PC-9 (cell line): ENCODE measurements around the gene CDKN2B-AS1. TPM values are rescaled to one million over a fixed set of nuclear protein-coding genes. Genes with fewer than 3 reads are reported as not detected.
A peak's percentile ranks its signal among the peaks of the same experiment; 100 is the strongest.

ENCODE experiments used
- BruUV-seq: library from RNA; stranded (reverse); fragments of 400-500 nt; replicated peaks from 2 replicates; lab custom pipeline; 2021; lab: Mats Ljungman, UMichigan
- CTCF ChIA-PET: fragments of 300-600 bp; sonication (Branson Sonifier 250); formaldehyde crosslinking; loops from one replicate; lab custom pipeline; 2022; ENCODE audit warnings: antibody characterized with exemption; lab: Charles Lee
- POLR2A ChIA-PET: fragments of 300-600 bp; sonication (Branson Sonifier 250); formaldehyde crosslinking; loops from one replicate; lab custom pipeline; 2022; ENCODE audit warnings: antibody characterized with exemption; ENCODE audit not compliant: unreplicated experiment; lab: Charles Lee
- DNase-seq, 2 experiments: peaks; one replicate each; pipeline versions ENCODE4 v3.0.0 to v3.0.0-alpha.2; 2015 to 2022; ENCODE audit warnings: mixed read lengths in 1 of 2
- H2AFZ ChIP-seq: fragments of 200-600 bp; sonication (generic); 2 replicates; pipeline ENCODE4 v1.8.1; 2017; ENCODE audit warnings: antibody characterized with exemption
- H3F3A ChIP-seq: fragments of 200-600 bp; sonication (generic); 2 replicates; pipeline ENCODE4 v1.8.1; 2017; ENCODE audit warnings: antibody characterized with exemption, mild to moderate bottlenecking, low read depth; ENCODE audit not compliant: insufficient read depth
- H3K27ac ChIP-seq: fragments of 200-600 bp; sonication (generic); 2 replicates; pipeline ENCODE4 v1.6.1; 2016; ENCODE audit warnings: mixed run types
- H3K27me3 ChIP-seq: fragments of 200-600 bp; sonication (generic); 2 replicates; pipeline ENCODE4 v1.6.1; 2016; ENCODE audit warnings: low read depth, mixed run types; ENCODE audit not compliant: insufficient read depth
- H3K36me3 ChIP-seq: fragments of 200-600 bp; sonication (generic); 2 replicates; pipeline ENCODE4 v1.6.1; 2016; ENCODE audit warnings: low read depth, mixed run types
- H3K4me1 ChIP-seq: fragments of 200-600 bp; sonication (generic); replicated peaks from 2 replicates; pipeline ENCODE4 v1.6.1; 2016; ENCODE audit warnings: mixed run types; ENCODE audit not compliant: insufficient read depth
- H3K4me2 ChIP-seq: fragments of 200-600 bp; sonication (generic); 2 replicates; pipeline ENCODE4 v1.6.1; 2017; ENCODE audit warnings: mixed run types
- H3K4me3 ChIP-seq: fragments of 200-600 bp; sonication (generic); 2 replicates; pipeline ENCODE4 v1.6.1; 2016; ENCODE audit warnings: mixed run types
- H3K79me2 ChIP-seq: fragments of 200-600 bp; sonication (generic); 2 replicates; pipeline ENCODE4 v1.6.1; 2017; ENCODE audit warnings: low read depth, mixed run types
- H3K9me2 ChIP-seq: fragments of 200-600 bp; sonication (generic); 2 replicates; pipeline ENCODE4 v1.8.1; 2017; ENCODE audit warnings: mild to moderate bottlenecking; ENCODE audit not compliant: insufficient read depth
- H3K9me3 ChIP-seq: fragments of 200-600 bp; sonication (generic); 2 replicates; pipeline ENCODE4 v1.8.1; 2016; ENCODE audit warnings: low read depth; ENCODE audit not compliant: insufficient read depth
- H4K20me1 ChIP-seq: fragments of 200-600 bp; sonication (generic); 2 replicates; pipeline ENCODE4 v1.8.1; 2017; ENCODE audit not compliant: insufficient read depth
- CTCF ChIP-seq: fragments of 200-600 bp; sonication (generic); conservative IDR thresholded peaks from 2 replicates; pipeline ENCODE4 v1.6.1; 2017; ENCODE audit warnings: mixed run types, antibody characterized with exemption, mild to moderate bottlenecking, moderate library complexity
- EZH2 ChIP-seq: fragments of 200-600 bp; sonication (generic); IDR thresholded peaks from 2 replicates; pipeline ENCODE4 v1.8.0; 2017; ENCODE audit warnings: antibody characterized with exemption, low read depth
- intact Hi-C: fragments of 100-400 bp; cut with micrococcal nuclease; formaldehyde crosslinking; loops from one replicate; pipeline ENCODE4 v1.10.0; 2022; ENCODE audit not compliant: unreplicated experiment
- total RNA-seq: library from RNA; stranded (reverse); gene quantifications from 2 replicates; pipeline ENCODE4 v1.2.3, GENCODE V29; 2021

CDKN2B-AS1 gene
- total RNA-seq, 1 experiment from 2014 or later: 11.6 TPM

GRCh38 chr9:22147813-22148527, 153.4 kb downstream of the CDKN2B-AS1 start:
- Histone ChIP-seq H3K36me3 (no peaks in the 10 kb centered on the region), H3K9me3 (no peaks in the 10 kb centered on the region; the same call in none of the 2 replicates), H2AFZ (0 out of 2 replicates have a peak overlapping the region, but pooled peaks have one; percentile 43), H3K79me2 (no peaks in the 10 kb centered on the region), H3K27me3 (no peaks in the 10 kb centered on the region), H3F3A (no peaks in the 10 kb centered on the region; the same call in 1 of the 2 replicates), H3K9me2 (no peaks in the 10 kb centered on the region), H3K4me3 (no peak overlapping the region), H3K4me2 (no peak overlapping the region), H3K27ac (peak overlapping the region; percentile 37; the same call in 1 of the 2 replicates), H4K20me1 (no peaks in the 10 kb centered on the region), H3K4me1 (peaks cover 14% of the 10 kb centered on the region)
- TF ChIP-seq CTCF (no peak), EZH2 (no peak)
- CTCF ChIA-PET: interaction anchor here (0.7 kb wide), 1 partner anchor 141 kb away, joined by 3 read pairs; no protein-coding TSS in a partner anchor
- no TSS peak for BruUV-seq
- intact Hi-C loops: no loop called here
- POLR2A ChIA-PET: interaction anchor here (0.5 to 0.6 kb wide), 3 partner anchors 63 to 596 kb away, joined by 3 to 7 read pairs (median 5); no protein-coding TSS in a partner anchor
- DNase-seq: peak in 1 of 2 experiments; percentile 11

GRCh38 chr9:22148528-22148875, 153.9 kb downstream of the CDKN2B-AS1 start:
- H3K4me2 ChIP-seq: no peak overlapping the region
- H2AFZ ChIP-seq: 0 out of 2 replicates have a peak overlapping the region, but pooled peaks have one; percentile 43
- no peaks in the 10 kb centered on the region; the same call in 1 of the 2 replicates for H3F3A ChIP-seq
- H4K20me1 ChIP-seq: no peaks in the 10 kb centered on the region
- H3K79me2 ChIP-seq: no peaks in the 10 kb centered on the region
- H3K4me3 ChIP-seq: no peak overlapping the region
- peaks cover 19% of the 10 kb centered on the region for H3K4me1 ChIP-seq
- ChIA-PET CTCF (no interaction called here), POLR2A (no interaction called here)
- H3K27ac ChIP-seq: peak overlapping the region; percentile 37; the same call in 1 of the 2 replicates
- intact Hi-C loops: no loop called here
- H3K9me3 ChIP-seq: no peaks in the 10 kb centered on the region; the same call in none of the 2 replicates
- no peaks in the 10 kb centered on the region for H3K9me2 ChIP-seq
- TF ChIP-seq EZH2 (no peak), CTCF (no peak)
- no TSS peak for BruUV-seq
- no peaks in the 10 kb centered on the region for H3K27me3 ChIP-seq
- no peaks in the 10 kb centered on the region for H3K36me3 ChIP-seq
- no peak for DNase-seq

- Histone ChIP-seq H3K36me3 (no peaks in the 10 kb centered on the region), H3K27ac (no peak overlapping the region), H3K4me1 (peaks cover 20% of the 10 kb centered on the region), H3K9me3 (no peaks in the 10 kb centered on the region; the same call in none of the 2 replicates), H3K79me2 (no peaks in the 10 kb centered on the region), H3K4me2 (no peak overlapping the region), H3F3A (no peaks in the 10 kb centered on the region; the same call in 1 of the 2 replicates), H3K27me3 (no peaks in the 10 kb centered on the region), H4K20me1 (no peaks in the 10 kb centered on the region), H3K4me3 (no peak overlapping the region), H2AFZ (no peak overlapping the region), H3K9me2 (no peaks in the 10 kb centered on the region)
- no TSS peak for BruUV-seq
- ChIA-PET CTCF (no interaction called here), POLR2A (no interaction called here)
- DNase-seq: no peak
- intact Hi-C loops: no loop called here
- TF ChIP-seq CTCF: no peak
These were observed 154.5 kb downstream of the CDKN2B-AS1 start for GRCh38 chr9:22148876-22149637.
